ENCODE data around the gene FIGN. TPM values are rescaled to one million over a fixed set of nuclear protein-coding genes. Genes with fewer than 3 reads are reported as not detected.

The FIGN gene
- total and polyA plus RNA-seq, 2 donors from 2014 or later: 1.1 to 8.0 TPM

GRCh38 chr2:163682695-163683094 is 53.1 kb downstream of the FIGN start:
- no peak for TF ChIP-seq CTCF (IDR thresholded peaks at IDR 0.05; ENCODE audit: borderline replicate concordance, extremely low read depth, insufficient read depth)
- Histone ChIP-seq H3K27ac (ENCODE audit: low read depth in 2 of 2, low read length in 2 of 2) (no peak overlapping the region), H3K27me3 (ENCODE audit: control insufficient read depth, insufficient read depth, low read length) (no peaks in the 10 kb centered on the region), H3K4me1 (ENCODE audit: control insufficient read depth in 2 of 3, insufficient read depth in 2 of 3, low read depth in 1 of 3, low read length in 3 of 3) (no peaks in the 10 kb centered on the region), H3K4me3 (ENCODE audit: low read length in 3 of 3) (no peak overlapping the region), H3K36me3 (ENCODE audit: control insufficient read depth in 2 of 3, insufficient read depth in 3 of 3, low read length in 3 of 3) (no peaks in the 10 kb centered on the region), H3K9ac (ENCODE audit: low read length in 3 of 3) (no peak overlapping the region), H3K9me3 (ENCODE audit: control insufficient read depth in 2 of 3, insufficient read depth in 1 of 3, low read length in 3 of 3) (no peaks in the 10 kb centered on the region)
- FAIRE-seq: no peak
- intact Hi-C loops (cut with DNase I): no loop called here
- no peak for DNase-seq

- no peak overlapping the region for H3K27ac ChIP-seq (ENCODE audit: low read depth in 2 of 2, low read length in 2 of 2)
- no peaks in the 10 kb centered on the region for H3K4me1 ChIP-seq (ENCODE audit: control insufficient read depth in 2 of 3, insufficient read depth in 2 of 3, low read depth in 1 of 3, low read length in 3 of 3)
- no peak for TF ChIP-seq CTCF (IDR thresholded peaks at IDR 0.05; ENCODE audit: borderline replicate concordance, extremely low read depth, insufficient read depth)
- no peak overlapping the region for H3K9ac ChIP-seq (ENCODE audit: low read length in 3 of 3)
- H3K36me3 ChIP-seq (ENCODE audit: control insufficient read depth in 2 of 3, insufficient read depth in 3 of 3, low read length in 3 of 3): no peaks in the 10 kb centered on the region
- H3K4me3 ChIP-seq (ENCODE audit: low read length in 3 of 3): no peak overlapping the region
- DNase-seq (no peak), FAIRE-seq (no peak)
- intact Hi-C loops (cut with DNase I): no loop called here
- H3K27me3 ChIP-seq (ENCODE audit: control insufficient read depth, insufficient read depth, low read length): no peaks in the 10 kb centered on the region
- H3K9me3 ChIP-seq (ENCODE audit: control insufficient read depth in 2 of 3, insufficient read depth in 1 of 3, low read length in 3 of 3): no peaks in the 10 kb centered on the region
Measured at GRCh38 chr2:163681745-163682144, 54.1 kb downstream of the FIGN start.

- Histone ChIP-seq H3K36me3 (ENCODE audit: control insufficient read depth in 2 of 3, insufficient read depth in 3 of 3, low read length in 3 of 3) (no peaks in the 10 kb centered on the region), H3K4me3 (ENCODE audit: low read length in 3 of 3) (no peak overlapping the region), H3K9me3 (ENCODE audit: control insufficient read depth in 2 of 3, insufficient read depth in 1 of 3, low read length in 3 of 3) (no peaks in the 10 kb centered on the region), H3K27ac (ENCODE audit: low read depth in 2 of 2, low read length in 2 of 2) (no peak overlapping the region), H3K4me1 (ENCODE audit: control insufficient read depth in 2 of 3, insufficient read depth in 2 of 3, low read depth in 1 of 3, low read length in 3 of 3) (no peaks in the 10 kb centered on the region), H3K9ac (ENCODE audit: low read length in 3 of 3) (no peak overlapping the region), H3K27me3 (ENCODE audit: control insufficient read depth, insufficient read depth, low read length) (no peaks in the 10 kb centered on the region)
- TF ChIP-seq CTCF (IDR thresholded peaks at IDR 0.05; ENCODE audit: borderline replicate concordance, extremely low read depth, insufficient read depth): no peak
- no peak for FAIRE-seq
- intact Hi-C loops (cut with DNase I): no loop called here
- no peak for DNase-seq
Measured at GRCh38 chr2:163675388-163675787, 60.4 kb downstream of the FIGN start.

GRCh38 chr2:163673522-163673921 is 62.3 kb downstream of the FIGN start:
- no peak for TF ChIP-seq CTCF (IDR thresholded peaks at IDR 0.05; ENCODE audit: borderline replicate concordance, extremely low read depth, insufficient read depth)
- no peak for FAIRE-seq
- intact Hi-C loops (cut with DNase I): no loop called here

More at GRCh38 chr2:163673522-163673921, 62.3 kb downstream of the FIGN start:
- Histone ChIP-seq H3K27ac (ENCODE audit: low read depth in 2 of 2, low read length in 2 of 2) (no peak overlapping the region), H3K27me3 (ENCODE audit: control insufficient read depth, insufficient read depth, low read length) (no peaks in the 10 kb centered on the region), H3K4me3 (ENCODE audit: low read length in 3 of 3) (no peak overlapping the region), H3K36me3 (ENCODE audit: control insufficient read depth in 2 of 3, insufficient read depth in 3 of 3, low read length in 3 of 3) (no peaks in the 10 kb centered on the region), H3K4me1 (ENCODE audit: control insufficient read depth in 2 of 3, insufficient read depth in 2 of 3, low read depth in 1 of 3, low read length in 3 of 3) (no peaks in the 10 kb centered on the region), H3K9ac (ENCODE audit: low read length in 3 of 3) (no peak overlapping the region), H3K9me3 (ENCODE audit: control insufficient read depth in 2 of 3, insufficient read depth in 1 of 3, low read length in 3 of 3) (no peaks in the 10 kb centered on the region)
- no peak for DNase-seq

Measured in kidney (tissue), 14 donors.